Left lung (tissue), 10 donors: Measurements from ENCODE around the gene ADAP2. TPM values are rescaled to one million over a fixed set of nuclear protein-coding genes. Genes with fewer than 3 reads are reported as not detected.

ENCODE experiments used
- ATAC-seq: fragments of 200-7000 bp; cut with Tn5 transposase; one replicate; pipeline ENCODE4 v1.9.1; 2020; ENCODE audit warnings: moderate library complexity
- DNase-seq, 4 donors: peaks; one replicate each; pipeline ENCODE4 v3.0.0-alpha.2; 2013 to 2020
- H3K27ac ChIP-seq, 2 donors: fragments of 200-600 bp; sonication (generic) in 1 of 2; one replicate each; pipeline versions ENCODE4 v1.5.0 to v1.8.0; 2020 to 2021
- H3K27me3 ChIP-seq, 2 donors: fragments of 200-600 bp; sonication (generic) in 1 of 2; one replicate each; pipeline versions ENCODE4 v1.5.0 to v1.8.0; 2020 to 2021
- H3K36me3 ChIP-seq, 2 donors: fragments of 200-600 bp; sonication (generic) in 1 of 2; one replicate each; pipeline versions ENCODE4 v1.5.0 to v1.8.0; 2020 to 2021
- H3K4me1 ChIP-seq, 2 donors: fragments of 200-600 bp; one replicate each; pipeline ENCODE4 v1.8.0; 2021
- H3K4me3 ChIP-seq, 2 donors: fragments of 200-600 bp; sonication (generic) in 1 of 2; one replicate each; pipeline versions ENCODE4 v1.5.0 to v1.8.0; 2020 to 2021; ENCODE audit warnings: mild to moderate bottlenecking in 1 of 2
- H3K9me3 ChIP-seq, 2 donors: fragments of 200-600 bp; sonication (generic) in 1 of 2; one replicate each; pipeline versions ENCODE4 v1.5.0 to v1.8.0; 2020 to 2021
- CTCF ChIP-seq, 2 donors: fragments of 200-600 bp; sonication (generic) in 1 of 2; IDR thresholded peaks; one replicate each; pipeline versions ENCODE4 v1.5.0 to v1.8.0; 2021; ENCODE audit warnings: antibody characterized with exemption in 2 of 2
- intact Hi-C, 2 donors: fragments of 100-400 bp; cut with DNase I; formaldehyde crosslinking; loops; one replicate each; pipeline versions ENCODE4 v1.11.2 to v1.14.2; 2022
- polyA plus RNA-seq, 6 donors: library from polyadenylated mRNA; unstranded; fragments of 120-200 nt; gene quantifications; one replicate each; pipeline ENCODE4 v1.2.1, GENCODE V29; 2013; ENCODE audit not compliant: insufficient read length in 6 of 6
- total RNA-seq, 2 donors: library from RNA; stranded (reverse); fragmentation: NEBNext Ultra II Directional; extraction: Animal tissue kit (Norgen Biotek cat#: 25700); gene quantifications; one replicate each; pipeline ENCODE4 v1.2.1, GENCODE V29; 2021
- donor health status: DM: no; HTN: yes; CAD: no.
- donor health status: DM: no; HTN: no; CAD: no.

ADAP2 gene
- total and polyA plus RNA-seq, 8 donors = 4.4 to 46.1 (median 5.5) TPM

- no peak overlapping the region for H3K4me3 ChIP-seq
- H3K4me1 ChIP-seq = peaks cover 0 to 2% of the 10 kb centered on the region in 2 donors
- no peaks in the 10 kb centered on the region for H3K36me3 ChIP-seq
- no peak for DNase-seq
- peaks cover 0 to 3% of the 10 kb centered on the region in 2 donors for H3K27me3 ChIP-seq
- no peak for ATAC-seq
- no peak overlapping the region for H3K27ac ChIP-seq
- no peaks in the 10 kb centered on the region for H3K9me3 ChIP-seq
- intact Hi-C loops = no loop called here
- TF ChIP-seq CTCF (IDR thresholded peaks at IDR 0.05) = no peak
Measured at GRCh38 chr17:30915833-30916611, 5.7 kb upstream of the ADAP2 start.

GRCh38 chr17:30917050-30917449 lies 4.7 kb upstream of the ADAP2 start:
- no peaks in the 10 kb centered on the region for H3K36me3 ChIP-seq
- H3K4me1 ChIP-seq = peaks cover 0 to 12% of the 10 kb centered on the region in 2 donors
- peaks cover 0 to 13% of the 10 kb centered on the region in 2 donors for H3K27me3 ChIP-seq
- intact Hi-C loops = no loop called here
- H3K9me3 ChIP-seq = no peaks in the 10 kb centered on the region
- no peak overlapping the region for H3K4me3 ChIP-seq
- ATAC-seq = no peak
- TF ChIP-seq CTCF (IDR thresholded peaks at IDR 0.05) = no peak
- no peak for DNase-seq
- no peak overlapping the region for H3K27ac ChIP-seq

DNA sequence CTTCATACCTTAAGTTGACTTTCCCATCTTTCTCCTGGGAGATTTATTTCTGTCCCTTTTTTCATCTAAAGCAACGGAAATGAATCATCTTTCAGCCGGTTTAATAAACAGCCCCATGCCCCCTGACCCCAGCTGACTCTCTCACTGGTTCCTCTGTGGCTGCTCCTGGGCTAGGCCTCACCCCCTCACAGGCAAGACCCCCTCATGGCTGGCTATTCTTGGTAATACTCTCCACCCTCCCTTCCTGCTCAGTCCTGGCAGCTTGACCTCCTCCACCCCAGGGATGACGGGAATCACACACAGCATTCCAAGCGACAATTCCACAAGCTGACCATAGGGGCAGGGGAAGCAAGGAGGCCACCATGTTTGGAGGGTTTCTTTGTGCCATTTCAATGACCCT lies 1.5 kb upstream of the ADAP2 start:
- TF ChIP-seq CTCF (IDR thresholded peaks at IDR 0.05) = no peak
- Histone ChIP-seq H3K4me3 (no peak overlapping the region), H3K4me1 (peaks cover 0 to 23% of the 10 kb centered on the region in 2 donors), H3K27me3 (peaks cover 11 to 42% of the 10 kb centered on the region in 2 donors), H3K9me3 (no peaks in the 10 kb centered on the region), H3K36me3 (peaks cover 0 to 15% of the 10 kb centered on the region in 2 donors), H3K27ac (no peak overlapping the region)
- intact Hi-C loops = no loop called here
- ATAC-seq (no peak), DNase-seq (no peak)

- peaks cover 11 to 42% of the 10 kb centered on the region in 2 donors for H3K27me3 ChIP-seq
- ATAC-seq (no peak), DNase-seq (no peak)
- peaks cover 0 to 23% of the 10 kb centered on the region in 2 donors for H3K4me1 ChIP-seq
- H3K27ac ChIP-seq = peak overlapping the region in 1 of 2 donors; percentile 50
- intact Hi-C loops = no loop called here
- peaks cover 0 to 18% of the 10 kb centered on the region in 2 donors for H3K36me3 ChIP-seq
- no peaks in the 10 kb centered on the region for H3K9me3 ChIP-seq
- TF ChIP-seq CTCF (IDR thresholded peaks at IDR 0.05) = no peak
- H3K4me3 ChIP-seq = peak overlapping the region in 1 of 2 donors; percentile 63
Measured at GRCh38 chr17:30920683-30921543, 832 bp upstream of the ADAP2 start.
